ENCODE results near the gene CCDC50. TPM values are rescaled to one million over a fixed set of nuclear protein-coding genes. Genes with fewer than 3 reads are reported as not detected.

CCDC50 gene
- total RNA-seq, 3 donors from 2014 or later, result 86.9 to 101 (median 93.4) TPM

DNA sequence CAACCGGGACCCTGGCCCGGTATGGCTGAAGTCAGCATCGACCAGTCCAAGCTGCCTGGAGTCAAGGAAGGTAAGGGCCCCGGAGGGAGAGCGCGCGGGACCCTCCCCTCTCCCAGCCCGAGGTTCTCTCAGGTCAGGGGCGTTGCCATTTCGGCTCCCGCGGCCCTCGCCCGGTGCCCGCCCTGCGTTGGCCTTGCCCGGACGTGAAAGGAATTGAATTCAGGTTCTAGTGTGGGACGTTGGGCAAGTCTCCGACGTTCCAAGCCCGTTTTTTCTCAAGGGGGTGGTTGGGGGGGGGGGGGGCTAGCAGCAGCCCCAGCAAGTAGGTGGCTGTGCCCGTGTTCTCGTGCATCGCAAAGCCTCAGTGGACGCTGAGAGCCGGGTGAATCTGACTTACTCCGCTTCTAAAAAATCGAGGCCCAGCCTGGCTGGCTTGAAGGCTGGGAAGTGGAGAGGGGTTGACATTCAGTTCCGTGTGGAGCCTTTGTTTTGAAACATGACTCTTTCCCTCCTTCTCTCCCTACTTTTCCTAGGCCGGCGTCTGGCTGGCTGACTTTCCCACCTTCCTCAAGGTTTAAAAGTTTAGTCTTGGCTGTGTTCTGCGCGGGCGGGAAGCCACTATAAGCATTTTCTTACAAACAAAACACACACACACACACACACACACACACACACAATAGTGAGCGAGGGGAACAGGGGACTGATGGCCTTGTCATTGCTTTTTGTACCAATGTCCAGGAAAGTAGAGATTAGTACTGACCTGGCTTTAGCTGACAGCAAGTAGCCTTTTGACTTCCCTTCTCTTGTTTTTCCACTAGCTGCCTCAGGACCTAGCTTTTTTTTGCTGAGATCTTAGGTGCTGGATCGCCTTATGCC is 698 bp downstream of the CCDC50 start, which contains the start of gene UTS2B:
Gene UTS2B, minus strand, starts transcription at position 873 of the 876 bp plus-strand sequence. CDS start 48,337 bp downstream, outside the sequence.
- H3K27me3 ChIP-seq, result no peaks in the 10 kb centered on the region
- no peaks in the 10 kb centered on the region for H3K36me3 ChIP-seq
- H3K4me3 ChIP-seq, result peak within 1 kb of the TSS; percentile 91 to 96 (median 94)
- no peaks in the 10 kb centered on the region for H3K9me3 ChIP-seq
- peak; percentile 26 to 58 for DNase-seq (ENCODE audit: low spot score in 2 of 2)
- peak within 1 kb of the TSS; percentile 95 to 96 for H3K27ac ChIP-seq
- no peaks in the 10 kb centered on the region for H3K4me1 ChIP-seq
- TF ChIP-seq POLR2AphosphoS5 (IDR thresholded peaks at IDR 0.05) (peak in 1 of 3 donors; percentile 18), POLR2A (IDR thresholded peaks at IDR 0.05) (no peak)
- intact Hi-C loops (cut with DNase I; ENCODE audit: low total_unique reads), result no loop called here

DNA sequence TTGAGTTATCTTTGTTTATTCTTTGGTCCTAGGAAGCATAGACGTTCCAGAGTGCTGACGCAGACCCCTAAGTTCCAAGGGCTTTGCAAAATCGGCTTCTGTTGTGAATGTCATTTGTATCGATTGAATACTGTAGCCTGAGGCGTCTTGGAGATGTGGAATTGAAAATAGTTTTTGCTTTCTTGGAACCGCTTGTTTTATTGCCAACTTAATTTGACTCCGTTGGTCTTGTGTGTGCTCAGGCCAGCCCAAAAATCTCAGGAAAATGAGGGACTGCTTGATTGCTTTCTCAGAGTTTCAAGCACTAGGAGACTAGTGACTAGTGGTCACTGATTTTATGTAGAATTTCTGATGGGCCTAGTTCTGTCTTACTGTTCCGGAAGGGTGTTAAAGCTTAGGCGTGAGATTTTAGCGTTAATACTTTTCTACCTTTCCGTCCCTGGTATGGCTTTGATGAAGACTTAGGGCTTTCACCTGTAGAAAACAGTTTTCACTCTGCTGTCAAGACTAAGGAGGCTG is 1.4 kb downstream of the CCDC50 start:
- H3K9me3 ChIP-seq, result no peaks in the 10 kb centered on the region
- H3K36me3 ChIP-seq, result no peaks in the 10 kb centered on the region
- no peaks in the 10 kb centered on the region for H3K27me3 ChIP-seq
- DNase-seq (ENCODE audit: low spot score in 2 of 2), result no peak
- peak overlapping the region; percentile 91 to 96 (median 94) for H3K4me3 ChIP-seq
- intact Hi-C loops (cut with DNase I; ENCODE audit: low total_unique reads), result no loop called here
- TF ChIP-seq, protein P1, sequence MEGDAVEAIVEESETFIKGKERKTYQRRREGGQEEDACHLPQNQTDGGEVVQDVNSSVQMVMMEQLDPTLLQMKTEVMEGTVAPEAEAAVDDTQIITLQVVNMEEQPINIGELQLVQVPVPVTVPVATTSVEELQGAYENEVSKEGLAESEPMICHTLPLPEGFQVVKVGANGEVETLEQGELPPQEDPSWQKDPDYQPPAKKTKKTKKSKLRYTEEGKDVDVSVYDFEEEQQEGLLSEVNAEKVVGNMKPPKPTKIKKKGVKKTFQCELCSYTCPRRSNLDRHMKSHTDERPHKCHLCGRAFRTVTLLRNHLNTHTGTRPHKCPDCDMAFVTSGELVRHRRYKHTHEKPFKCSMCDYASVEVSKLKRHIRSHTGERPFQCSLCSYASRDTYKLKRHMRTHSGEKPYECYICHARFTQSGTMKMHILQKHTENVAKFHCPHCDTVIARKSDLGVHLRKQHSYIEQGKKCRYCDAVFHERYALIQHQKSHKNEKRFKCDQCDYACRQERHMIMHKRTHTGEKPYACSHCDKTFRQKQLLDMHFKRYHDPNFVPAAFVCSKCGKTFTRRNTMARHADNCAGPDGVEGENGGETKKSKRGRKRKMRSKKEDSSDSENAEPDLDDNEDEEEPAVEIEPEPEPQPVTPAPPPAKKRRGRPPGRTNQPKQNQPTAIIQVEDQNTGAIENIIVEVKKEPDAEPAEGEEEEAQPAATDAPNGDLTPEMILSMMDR (IDR thresholded peaks at IDR 0.05), result no peak
- TF ChIP-seq POLR2A (IDR thresholded peaks at IDR 0.05), result no peak
- peak in 1 of 3 donors; percentile 4 for TF ChIP-seq POLR2AphosphoS5 (IDR thresholded peaks at IDR 0.05)
- no peaks in the 10 kb centered on the region for H3K4me1 ChIP-seq
- peak overlapping the region; percentile 95 to 96 for H3K27ac ChIP-seq

DNA sequence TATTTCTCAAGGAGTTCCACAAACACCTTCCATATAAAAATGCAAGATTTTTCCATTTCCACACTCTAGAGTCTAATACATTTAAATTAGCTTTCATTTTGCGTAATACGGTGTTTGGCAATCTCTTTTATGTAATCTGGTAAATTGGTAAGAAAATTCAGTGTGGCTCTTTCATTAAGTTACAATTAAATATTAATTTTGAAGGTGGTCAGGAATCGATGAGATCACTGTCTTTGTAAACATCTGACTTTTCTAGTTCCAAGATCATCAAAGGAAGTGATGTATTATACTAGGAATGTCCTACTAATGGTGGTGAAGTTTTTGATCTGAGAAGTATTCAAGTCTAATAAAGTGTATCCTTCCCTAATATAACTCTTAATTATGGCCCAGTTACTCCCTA is 2.2 kb downstream of the CCDC50 start:
- DNase-seq (ENCODE audit: low spot score in 2 of 2), result no peak
- no peaks in the 10 kb centered on the region for H3K9me3 ChIP-seq
- no peaks in the 10 kb centered on the region for H3K36me3 ChIP-seq
- no peaks in the 10 kb centered on the region for H3K4me1 ChIP-seq
- H3K27ac ChIP-seq, result peak overlapping the region; percentile 95 to 96
- no peaks in the 10 kb centered on the region for H3K27me3 ChIP-seq
- intact Hi-C loops (cut with DNase I; ENCODE audit: low total_unique reads), result no loop called here
- no peak for TF ChIP-seq POLR2AphosphoS5 (IDR thresholded peaks at IDR 0.05)
- no peak for TF ChIP-seq POLR2A (IDR thresholded peaks at IDR 0.05)
- TF ChIP-seq, protein P1 (IDR thresholded peaks at IDR 0.05), result no peak
- peak overlapping the region in 2 of 3 donors; percentile 91 to 96 for H3K4me3 ChIP-seq

DNA sequence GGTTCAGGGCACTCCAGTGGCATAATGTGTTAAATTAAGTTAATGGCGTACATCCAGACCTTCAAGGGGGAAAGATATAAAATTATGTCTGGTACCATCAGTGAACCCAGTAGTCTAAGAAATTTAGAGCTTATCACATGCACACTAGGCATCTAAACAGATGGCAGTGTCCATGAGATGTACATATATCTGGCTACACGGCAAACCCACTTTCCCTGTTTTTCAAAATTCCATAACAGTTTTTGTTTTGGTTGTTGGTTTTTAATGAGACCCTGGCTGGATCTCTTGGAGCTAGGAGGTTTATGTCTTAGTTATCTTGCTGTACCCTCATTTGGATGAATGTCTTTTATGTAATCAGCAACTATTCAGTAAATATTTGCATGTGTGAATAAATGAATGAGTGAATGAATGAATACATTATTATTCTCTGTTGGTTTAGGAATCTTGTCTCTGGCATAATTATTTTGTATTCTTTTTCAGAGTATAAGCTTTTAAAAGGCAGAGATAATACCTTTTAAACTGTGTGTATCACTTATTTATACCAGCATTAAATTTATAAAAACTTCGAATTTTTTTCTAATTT is 4.2 kb downstream of the CCDC50 start:
- H3K4me3 ChIP-seq, result no peak overlapping the region
- intact Hi-C loops (cut with DNase I; ENCODE audit: low total_unique reads), result no loop called here
- H3K27me3 ChIP-seq, result no peaks in the 10 kb centered on the region
- no peaks in the 10 kb centered on the region for H3K4me1 ChIP-seq
- H3K27ac ChIP-seq, result no peak overlapping the region
- H3K36me3 ChIP-seq, result no peaks in the 10 kb centered on the region
- H3K9me3 ChIP-seq, result no peaks in the 10 kb centered on the region
- TF ChIP-seq POLR2AphosphoS5 (IDR thresholded peaks at IDR 0.05), result no peak
- TF ChIP-seq, protein P1 (IDR thresholded peaks at IDR 0.05), result no peak
- TF ChIP-seq POLR2A (IDR thresholded peaks at IDR 0.05), result no peak
- DNase-seq (ENCODE audit: low spot score in 2 of 2), result no peak

DNA sequence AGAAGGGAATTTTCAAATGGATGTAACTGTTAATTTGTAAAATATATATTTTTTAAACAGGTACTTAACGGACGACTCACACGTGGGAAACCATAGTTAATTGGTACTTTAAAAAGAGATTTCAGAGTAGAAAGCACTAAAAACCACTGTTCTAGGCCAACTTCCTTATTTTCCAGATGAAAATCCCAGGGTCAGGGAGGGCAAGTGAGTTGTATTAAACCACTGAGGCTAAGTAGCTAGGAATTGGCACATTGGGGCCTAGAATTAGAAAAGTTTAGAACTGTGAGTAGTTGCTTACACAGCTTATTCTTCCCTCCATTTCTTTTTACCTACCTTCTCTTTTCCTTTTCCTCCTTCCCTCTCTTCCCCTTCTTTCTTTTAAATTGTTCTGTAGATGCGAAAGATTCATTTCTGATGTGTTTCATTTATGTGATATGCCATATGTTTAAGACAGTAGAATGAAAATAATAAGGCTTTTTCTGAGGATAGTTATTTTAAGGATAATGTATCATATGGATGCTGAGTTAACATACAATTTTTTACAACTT is 5.2 kb downstream of the CCDC50 start:
- DNase-seq (ENCODE audit: low spot score in 2 of 2), result no peak
- Histone ChIP-seq H3K36me3 (no peaks in the 10 kb centered on the region), H3K27me3 (no peaks in the 10 kb centered on the region), H3K4me1 (no peaks in the 10 kb centered on the region), H3K9me3 (no peaks in the 10 kb centered on the region), H3K27ac (no peak overlapping the region), H3K4me3 (no peak overlapping the region)
- no peak for TF ChIP-seq POLR2AphosphoS5 (IDR thresholded peaks at IDR 0.05)
- TF ChIP-seq, protein P1 (IDR thresholded peaks at IDR 0.05), result no peak
- TF ChIP-seq POLR2A (IDR thresholded peaks at IDR 0.05), result no peak
- intact Hi-C loops (cut with DNase I; ENCODE audit: low total_unique reads), result no loop called here

Data from breast epithelium (tissue), 4 donors.